Measurements from ENCODE around the gene OR5AP2.

Gene OR5AP2

DNA sequence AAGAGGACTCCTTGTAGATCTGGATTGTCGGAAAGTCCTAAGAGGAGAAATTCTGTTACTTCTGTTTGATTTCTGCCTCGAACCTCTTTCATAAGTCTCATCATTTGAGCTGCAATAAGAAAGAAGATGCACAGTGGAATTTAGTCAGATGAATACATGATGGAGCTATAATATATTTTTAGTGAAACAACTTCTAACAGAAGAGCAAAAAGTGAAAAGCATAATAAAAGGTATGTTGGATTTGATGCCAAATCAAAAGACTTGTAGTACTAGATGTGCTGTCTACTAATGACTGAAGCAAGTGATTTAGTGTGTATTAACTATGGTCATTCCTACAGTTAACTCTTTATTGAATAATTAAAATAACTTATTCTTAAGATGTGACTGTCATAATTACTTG lies at the start of gene OR5AP2:
Gene OR5AP2 (minus strand): TSS at position 101 of the 400 bp plus-strand sequence. CDS start 0 bp downstream, at position 101.
- no peak within 1 kb of the TSS for H3K27ac ChIP-seq
- TF ChIP-seq, protein P1, sequence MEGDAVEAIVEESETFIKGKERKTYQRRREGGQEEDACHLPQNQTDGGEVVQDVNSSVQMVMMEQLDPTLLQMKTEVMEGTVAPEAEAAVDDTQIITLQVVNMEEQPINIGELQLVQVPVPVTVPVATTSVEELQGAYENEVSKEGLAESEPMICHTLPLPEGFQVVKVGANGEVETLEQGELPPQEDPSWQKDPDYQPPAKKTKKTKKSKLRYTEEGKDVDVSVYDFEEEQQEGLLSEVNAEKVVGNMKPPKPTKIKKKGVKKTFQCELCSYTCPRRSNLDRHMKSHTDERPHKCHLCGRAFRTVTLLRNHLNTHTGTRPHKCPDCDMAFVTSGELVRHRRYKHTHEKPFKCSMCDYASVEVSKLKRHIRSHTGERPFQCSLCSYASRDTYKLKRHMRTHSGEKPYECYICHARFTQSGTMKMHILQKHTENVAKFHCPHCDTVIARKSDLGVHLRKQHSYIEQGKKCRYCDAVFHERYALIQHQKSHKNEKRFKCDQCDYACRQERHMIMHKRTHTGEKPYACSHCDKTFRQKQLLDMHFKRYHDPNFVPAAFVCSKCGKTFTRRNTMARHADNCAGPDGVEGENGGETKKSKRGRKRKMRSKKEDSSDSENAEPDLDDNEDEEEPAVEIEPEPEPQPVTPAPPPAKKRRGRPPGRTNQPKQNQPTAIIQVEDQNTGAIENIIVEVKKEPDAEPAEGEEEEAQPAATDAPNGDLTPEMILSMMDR (conservative IDR thresholded peaks at IDR 0.05): no peak

DNA sequence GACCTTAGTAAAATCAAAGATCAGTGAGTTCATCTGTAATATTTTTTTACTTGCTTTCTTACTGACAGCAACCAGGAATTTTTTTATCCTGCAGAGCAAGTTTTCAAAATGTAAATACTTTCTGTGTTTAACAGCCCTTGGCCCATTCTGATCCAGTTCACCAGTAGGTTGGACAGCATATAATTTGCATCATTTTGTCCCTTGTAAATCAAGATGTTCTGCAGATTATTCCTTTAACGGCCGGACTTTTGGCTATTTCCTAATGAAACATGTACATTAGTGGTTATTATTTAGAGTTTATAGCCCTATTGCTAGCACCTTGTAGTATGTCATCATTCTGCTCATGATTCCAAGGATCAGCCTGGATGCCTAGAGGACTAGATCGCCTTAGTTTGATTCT lies 48.9 kb upstream of the OR5AP2 start:
- H3K27ac ChIP-seq: peak overlapping the region; percentile 53; the same call in 1 of the 2 replicates

DNA sequence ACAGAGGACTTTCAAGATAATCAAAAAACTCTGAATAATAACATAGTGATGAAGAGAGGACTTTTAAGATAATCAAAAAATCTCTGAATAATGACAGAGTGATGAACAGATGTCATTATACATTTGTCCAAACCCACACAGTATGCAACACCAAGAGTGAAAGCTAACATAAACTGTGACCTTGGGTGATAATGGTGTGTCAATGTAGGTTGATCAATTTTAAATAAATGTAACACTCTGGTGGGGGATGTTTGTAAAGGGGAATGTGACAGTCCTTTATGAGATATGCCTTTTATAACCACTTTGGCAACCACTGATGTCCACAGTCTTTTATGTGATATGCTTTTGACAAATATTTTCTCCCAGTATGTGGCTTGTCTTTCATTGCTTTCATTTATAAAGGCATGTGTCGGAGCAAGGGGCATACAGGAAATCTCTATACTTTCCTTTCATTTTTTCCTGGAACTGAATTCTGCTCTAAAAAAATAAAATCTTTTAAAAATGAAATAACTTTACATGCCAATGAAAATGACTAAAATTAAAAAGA lies 46.4 kb upstream of the OR5AP2 start:
- TF ChIP-seq, protein P1 (conservative IDR thresholded peaks at IDR 0.05): no peak
- H3K27ac ChIP-seq: no peak overlapping the region

DNA sequence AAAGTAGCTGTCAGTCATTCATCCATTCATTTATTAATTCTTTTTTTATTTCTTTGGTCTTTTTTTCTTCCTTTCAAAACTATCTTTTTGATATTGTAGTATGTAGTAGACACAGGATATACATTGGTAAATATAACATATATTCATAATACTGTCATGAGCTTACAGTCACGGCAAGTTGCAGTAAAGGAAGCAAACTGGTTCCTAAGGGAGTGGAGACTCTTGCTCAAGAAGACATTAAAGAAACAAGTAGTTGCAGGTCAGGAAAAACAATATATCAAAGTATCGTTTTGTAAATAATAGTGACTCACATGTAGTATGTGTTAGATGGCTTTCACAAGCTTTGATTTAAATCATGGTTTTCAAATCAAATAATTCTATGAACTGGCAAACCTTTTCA lies 28.7 kb upstream of the OR5AP2 start:
- no peak overlapping the region for H3K27ac ChIP-seq
- TF ChIP-seq, protein P1 (conservative IDR thresholded peaks at IDR 0.05): no peak

DNA sequence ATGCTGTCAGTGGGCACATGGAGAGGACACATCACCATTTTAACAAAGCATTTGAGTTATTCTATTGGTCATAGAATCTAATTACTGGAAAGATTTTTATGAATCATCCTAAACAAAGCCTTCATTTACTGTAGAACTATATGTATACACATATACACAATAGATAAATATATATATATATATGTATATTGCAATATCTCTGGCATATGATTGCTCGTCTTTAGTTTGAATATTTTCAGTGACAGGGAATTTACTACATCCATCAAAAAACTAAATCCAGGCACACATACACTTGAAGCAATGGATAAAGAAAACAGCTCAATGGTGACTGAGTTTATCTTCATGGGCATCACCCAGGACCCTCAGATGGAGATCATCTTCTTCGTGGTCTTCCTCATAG lies 21.1 kb upstream of the OR5AP2 start, which contains the start of gene OR5AR1:
Gene OR5AR1 (plus strand): TSS at position 301 of the 400 bp plus-strand sequence. CDS start 0 bp downstream, at position 301.
- H3K27ac ChIP-seq: no peak within 1 kb of the TSS
- TF ChIP-seq, protein P1 (conservative IDR thresholded peaks at IDR 0.05): no peak

DNA sequence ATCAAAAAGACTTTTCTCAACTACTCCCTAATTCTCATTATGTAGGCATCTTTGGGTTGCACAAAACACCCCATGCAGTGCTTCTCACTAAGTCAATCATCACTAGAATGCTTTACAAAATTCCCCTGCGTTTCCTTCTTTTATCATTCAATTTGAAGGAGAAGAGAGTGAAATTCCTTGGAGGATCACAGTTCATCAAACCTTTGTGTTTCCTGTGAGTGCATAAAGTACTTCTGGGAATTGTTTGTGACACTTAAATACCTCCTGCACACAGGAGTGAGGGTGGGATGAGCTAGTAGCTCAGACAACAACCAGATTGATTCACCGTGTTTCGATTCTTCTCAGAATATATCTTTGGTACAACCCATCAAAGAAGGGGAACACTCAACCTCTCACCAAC lies 17.5 kb upstream of the OR5AP2 start:
- no peak overlapping the region for H3K27ac ChIP-seq
- TF ChIP-seq, protein P1 (conservative IDR thresholded peaks at IDR 0.05): no peak

DNA sequence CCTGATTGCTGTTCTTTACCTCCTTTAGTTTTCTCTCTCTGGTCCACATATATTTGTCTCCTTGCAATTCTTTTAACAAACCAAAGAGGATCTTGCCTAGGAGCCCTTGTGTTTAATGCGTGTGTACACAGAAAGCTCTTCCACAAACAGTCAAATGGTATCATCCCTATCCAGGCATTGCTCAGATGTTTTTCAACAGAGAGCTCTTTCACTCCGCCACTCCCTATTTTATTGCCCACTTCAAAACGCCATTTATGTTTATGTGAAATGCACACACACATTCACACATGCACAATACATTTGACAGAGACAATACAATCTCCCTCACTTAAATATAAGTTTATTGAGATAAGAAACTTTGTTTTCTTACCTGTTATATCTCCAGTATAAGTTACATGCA lies 4.7 kb downstream of the OR5AP2 start:
- TF ChIP-seq, protein P1 (conservative IDR thresholded peaks at IDR 0.05): no peak
- H3K27ac ChIP-seq: no peak overlapping the region

DNA sequence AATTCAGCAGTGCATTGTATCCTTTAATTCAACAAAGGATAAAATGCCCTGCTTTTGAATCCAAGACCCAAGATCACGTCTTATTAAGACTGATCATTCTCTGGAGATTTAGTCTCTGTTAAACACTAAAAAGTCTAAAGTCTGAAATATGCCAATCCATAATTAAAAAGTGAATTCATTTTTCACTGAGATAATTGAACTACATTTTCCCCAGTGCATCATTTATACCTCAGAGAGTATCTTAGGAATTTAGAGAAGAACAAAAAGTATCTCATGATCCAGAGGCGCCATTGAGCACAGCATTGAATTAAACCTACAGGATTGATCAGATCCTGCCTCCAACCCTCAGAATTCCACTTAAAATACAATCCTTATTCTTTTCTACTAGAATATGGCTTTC lies 5.4 kb downstream of the OR5AP2 start:
- TF ChIP-seq, protein P1 (conservative IDR thresholded peaks at IDR 0.05): no peak
- H3K27ac ChIP-seq: no peak overlapping the region

Measured in VCaP (cell line).